Measurements from ENCODE around the gene RIC8A.

Gene RIC8A

GRCh38 chr11:206526-207207 is 841 bp upstream of the RIC8A start:
- H3K79me2 ChIP-seq (ENCODE audit: insufficient read depth, low read length), result no peaks in the 10 kb centered on the region
- no peaks in the 10 kb centered on the region for H3K9me2 ChIP-seq (ENCODE audit: low read depth, low read length)
- H3K4me2 ChIP-seq (ENCODE audit: low read length), result peak overlapping the region; percentile 68
- no peak overlapping the region for H2AFZ ChIP-seq (ENCODE audit: low read length)
- H3F3A ChIP-seq (ENCODE audit: insufficient read depth, low read length), result no peaks in the 10 kb centered on the region
- H3K27me3 ChIP-seq (ENCODE audit: insufficient read depth, low read length), result no peaks in the 10 kb centered on the region
- no peaks in the 10 kb centered on the region for H4K20me1 ChIP-seq (ENCODE audit: insufficient read depth, low read length)
- peak overlapping the region; percentile 90 for H3K9ac ChIP-seq (ENCODE audit: low read length)
- H3K27ac ChIP-seq (ENCODE audit: low read depth, low read length, poor library complexity, severe bottlenecking), result no peak overlapping the region
- peaks cover 52% of the 10 kb centered on the region for H3K36me3 ChIP-seq (ENCODE audit: insufficient read depth, low read length)
- TF ChIP-seq CTCF (IDR thresholded peaks at IDR 0.05; ENCODE audit: low read length) (no peak), EZH2 (IDR thresholded peaks at IDR 0.05; ENCODE audit: borderline replicate concordance, low read length) (no peak)
- peaks cover 26% of the 10 kb centered on the region for H3K4me1 ChIP-seq (ENCODE audit: insufficient read depth, low read length, severe bottlenecking)
- H3K4me3 ChIP-seq (ENCODE audit: low read depth, low read length, poor library complexity, severe bottlenecking), result peak overlapping the region; percentile 70
- no peaks in the 10 kb centered on the region for H3K9me3 ChIP-seq (ENCODE audit: low read length)

GRCh38 chr11:207863-208180 is 314 bp downstream of the RIC8A start:
- TF ChIP-seq EZH2 (IDR thresholded peaks at IDR 0.05; ENCODE audit: borderline replicate concordance, low read length) (no peak), CTCF (IDR thresholded peaks at IDR 0.05; ENCODE audit: low read length) (no peak)
- peak overlapping the region; percentile 70 for H3K4me3 ChIP-seq (ENCODE audit: low read depth, low read length, poor library complexity, severe bottlenecking)

GRCh38 chr11:208181-208916 is 841 bp downstream of the RIC8A start:
- Histone ChIP-seq H4K20me1 (ENCODE audit: insufficient read depth, low read length) (no peaks in the 10 kb centered on the region), H3K4me2 (ENCODE audit: low read length) (peak overlapping the region; percentile 68), H3F3A (ENCODE audit: insufficient read depth, low read length) (no peaks in the 10 kb centered on the region), H3K9me2 (ENCODE audit: low read depth, low read length) (no peaks in the 10 kb centered on the region), H3K27ac (ENCODE audit: low read depth, low read length, poor library complexity, severe bottlenecking) (peak overlapping the region; percentile 94), H3K9me3 (ENCODE audit: low read length) (no peaks in the 10 kb centered on the region), H2AFZ (ENCODE audit: low read length) (no peak overlapping the region), H3K79me2 (ENCODE audit: insufficient read depth, low read length) (no peaks in the 10 kb centered on the region), H3K4me3 (ENCODE audit: low read depth, low read length, poor library complexity, severe bottlenecking) (peak overlapping the region; percentile 70), H3K9ac (ENCODE audit: low read length) (peak overlapping the region; percentile 79), H3K27me3 (ENCODE audit: insufficient read depth, low read length) (no peaks in the 10 kb centered on the region), H3K36me3 (ENCODE audit: insufficient read depth, low read length) (peaks cover 64% of the 10 kb centered on the region), H3K4me1 (ENCODE audit: insufficient read depth, low read length, severe bottlenecking) (peaks cover 26% of the 10 kb centered on the region)
- TF ChIP-seq CTCF (IDR thresholded peaks at IDR 0.05; ENCODE audit: low read length), result no peak
- TF ChIP-seq EZH2 (IDR thresholded peaks at IDR 0.05; ENCODE audit: borderline replicate concordance, low read length), result no peak

More at GRCh38 chr11:207863-208180, 314 bp downstream of the RIC8A start:
- Histone ChIP-seq H3K9me3 (ENCODE audit: low read length) (no peaks in the 10 kb centered on the region), H3K79me2 (ENCODE audit: insufficient read depth, low read length) (no peaks in the 10 kb centered on the region), H3K36me3 (ENCODE audit: insufficient read depth, low read length) (peaks cover 64% of the 10 kb centered on the region), H3K27ac (ENCODE audit: low read depth, low read length, poor library complexity, severe bottlenecking) (peak overlapping the region; percentile 94), H2AFZ (ENCODE audit: low read length) (no peak overlapping the region), H3K27me3 (ENCODE audit: insufficient read depth, low read length) (no peaks in the 10 kb centered on the region), H4K20me1 (ENCODE audit: insufficient read depth, low read length) (no peaks in the 10 kb centered on the region), H3F3A (ENCODE audit: insufficient read depth, low read length) (no peaks in the 10 kb centered on the region), H3K9me2 (ENCODE audit: low read depth, low read length) (no peaks in the 10 kb centered on the region), H3K4me1 (ENCODE audit: insufficient read depth, low read length, severe bottlenecking) (peaks cover 26% of the 10 kb centered on the region), H3K9ac (ENCODE audit: low read length) (peak overlapping the region; percentile 79), H3K4me2 (ENCODE audit: low read length) (peak overlapping the region; percentile 68)

Data from OCI-LY1 (cell line).